ENCODE results near the gene KRTAP10-12.

Gene KRTAP10-12

GRCh38 chr21:44699502-44700001, 2.6 kb downstream of the KRTAP10-12 start:
- no peak for DNase-seq (ENCODE audit: low spot score)

- no peak for DNase-seq (ENCODE audit: low spot score)
Measured at GRCh38 chr21:44700101-44701022, 3.4 kb downstream of the KRTAP10-12 start.

DNA sequence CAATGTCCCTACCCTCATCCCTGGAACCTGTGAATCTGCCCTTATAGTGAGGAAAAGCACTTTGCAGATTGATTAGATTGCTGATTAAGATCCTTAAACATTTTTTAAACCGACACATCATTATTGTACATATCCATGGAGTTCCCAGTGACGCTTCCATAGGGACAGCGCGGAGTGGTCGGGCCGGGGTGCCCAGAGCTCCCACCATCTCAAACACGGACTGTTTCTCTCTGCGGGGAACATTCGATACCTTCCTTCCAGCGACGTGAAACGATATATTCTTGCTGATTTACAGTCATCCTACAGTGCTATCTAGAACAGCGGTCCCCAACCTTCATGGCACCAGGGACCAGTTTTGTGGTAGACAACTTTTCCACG, 4.0 kb downstream of the KRTAP10-12 start:
- no peak for DNase-seq (ENCODE audit: low spot score)

- no peak for DNase-seq (ENCODE audit: low spot score)
Measured at GRCh38 chr21:44701541-44701940, 4.6 kb downstream of the KRTAP10-12 start.

- DNase-seq (ENCODE audit: low spot score): no peak
Measured at GRCh38 chr21:44702111-44702972, 5.4 kb downstream of the KRTAP10-12 start.

GRCh38 chr21:44702973-44703730, 6.2 kb downstream of the KRTAP10-12 start:
- no peak for DNase-seq (ENCODE audit: low spot score)

GRCh38 chr21:44703731-44704635, 7.0 kb downstream of the KRTAP10-12 start:
- no peak for DNase-seq (ENCODE audit: low spot score)

- DNase-seq (ENCODE audit: low spot score): no peak
Measured at GRCh38 chr21:44704636-44705001, 7.6 kb downstream of the KRTAP10-12 start.

- no peak for DNase-seq (ENCODE audit: low spot score)
Measured at GRCh38 chr21:44706026-44706705, 9.2 kb downstream of the KRTAP10-12 start.

GRCh38 chr21:44706706-44707581, 10.0 kb downstream of the KRTAP10-12 start:
- DNase-seq (ENCODE audit: low spot score): no peak

DNA sequence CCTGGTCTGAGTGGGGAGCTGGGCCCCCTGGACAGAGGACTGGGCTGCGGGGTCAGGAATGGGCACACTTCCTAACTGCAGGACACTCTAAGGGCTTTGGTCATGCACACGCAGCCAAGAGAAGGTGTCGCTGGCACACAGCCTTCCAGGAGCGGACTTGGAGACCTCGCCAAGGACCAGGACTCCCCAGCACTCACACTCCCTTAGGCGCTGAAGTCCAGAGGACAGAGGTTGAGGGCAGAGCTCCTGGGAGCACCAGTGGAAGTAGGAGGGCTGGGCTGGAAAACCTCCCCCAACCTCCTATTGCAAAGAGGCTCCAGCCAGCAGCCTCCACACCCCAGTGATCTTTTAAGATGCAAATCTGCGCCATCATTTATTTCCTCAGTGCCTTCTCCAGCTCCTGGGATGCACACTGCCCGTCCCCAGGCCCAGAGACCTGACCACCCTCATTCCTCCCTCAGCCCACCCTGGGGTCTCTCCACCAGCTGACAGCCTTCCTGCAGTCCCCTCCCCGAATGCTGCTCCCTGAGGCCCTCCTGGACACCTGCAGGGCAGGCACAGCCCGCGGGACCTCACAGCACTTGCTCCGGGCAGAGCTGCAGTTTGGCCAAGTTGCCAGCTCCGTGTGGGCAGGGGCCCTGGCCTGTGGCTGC, 11.4 kb downstream of the KRTAP10-12 start:
- no peak for DNase-seq (ENCODE audit: low spot score)

DNA sequence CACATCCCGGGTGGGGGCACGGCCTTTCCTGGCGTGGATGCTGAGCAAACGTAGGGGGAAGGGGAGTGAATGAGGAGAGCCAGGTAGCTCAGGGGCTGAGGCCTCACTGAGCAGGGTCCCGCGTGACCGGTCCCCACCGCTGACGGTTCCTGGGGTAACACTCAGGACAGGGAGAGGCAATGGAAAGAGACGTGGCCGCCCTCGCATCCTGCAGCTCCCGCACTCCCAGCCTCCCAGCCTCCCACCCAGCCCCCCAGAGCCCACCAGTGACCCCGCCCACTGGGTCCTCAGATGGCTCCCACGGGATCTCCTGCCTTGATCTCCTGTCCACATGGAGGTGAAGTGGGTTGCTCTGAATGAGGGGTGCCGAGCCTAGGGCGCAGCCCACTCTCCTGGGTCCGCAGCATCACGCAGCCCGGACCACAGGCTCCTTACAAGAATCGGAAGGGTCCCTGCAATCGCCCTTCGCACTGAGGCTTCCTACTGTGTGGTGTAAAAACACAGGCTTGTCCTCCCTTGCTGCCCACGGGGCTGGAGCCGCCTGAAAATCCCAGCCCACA, 12.0 kb downstream of the KRTAP10-12 start:
- DNase-seq (ENCODE audit: low spot score): no peak

DNA sequence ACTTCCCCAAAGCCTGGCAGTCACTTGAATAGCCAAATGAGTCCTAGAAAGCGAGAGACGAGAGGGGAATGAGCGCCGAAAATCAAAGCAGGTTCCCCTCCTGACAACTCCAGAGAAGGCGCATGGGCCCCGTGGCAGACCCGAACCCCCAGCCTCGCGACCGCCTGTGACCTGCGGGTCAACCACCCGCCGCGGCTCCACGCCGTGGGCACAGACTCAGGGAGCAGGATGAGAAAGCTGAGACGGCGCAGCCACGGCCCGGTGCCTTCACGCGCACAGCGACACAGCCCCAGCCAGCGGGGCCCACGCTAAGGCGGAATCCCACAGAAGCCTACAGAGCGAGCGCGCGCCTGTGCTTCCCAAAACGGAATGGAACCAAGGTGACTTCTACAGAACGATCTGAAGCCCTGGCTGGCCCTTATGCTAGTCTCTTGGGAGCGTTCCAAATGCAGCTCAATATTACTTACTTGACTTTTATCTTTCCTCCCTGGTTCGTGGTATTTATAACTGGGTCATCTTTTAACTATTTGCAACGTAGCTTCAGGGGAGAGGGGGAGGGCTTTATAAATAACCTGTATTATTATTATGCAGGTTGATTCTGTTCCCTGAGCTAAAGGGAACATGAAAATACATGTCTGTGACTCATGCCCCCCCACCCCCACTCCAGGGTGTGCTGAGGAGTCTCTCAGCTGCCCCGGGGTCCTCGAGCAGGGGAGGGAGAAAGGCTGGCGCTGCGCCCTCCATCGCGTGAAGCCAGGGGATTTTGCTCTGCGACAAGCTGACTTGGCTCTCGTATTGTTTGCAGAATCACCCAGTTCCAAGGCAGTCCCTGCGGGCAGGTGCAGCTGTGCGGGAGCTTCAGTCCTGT, 12.7 kb downstream of the KRTAP10-12 start:
- no peak for DNase-seq (ENCODE audit: low spot score)

- DNase-seq (ENCODE audit: low spot score): no peak
Measured at GRCh38 chr21:44710294-44710665, 13.3 kb downstream of the KRTAP10-12 start.

GRCh38 chr21:44710756-44711326, 13.9 kb downstream of the KRTAP10-12 start:
- no peak for DNase-seq (ENCODE audit: low spot score)

- DNase-seq (ENCODE audit: low spot score): no peak
Measured at GRCh38 chr21:44711327-44712202, 14.6 kb downstream of the KRTAP10-12 start, which contains the start of gene TSPEAR. Gene TSPEAR, minus strand, starts transcription at chr21:44711572. Its CDS starts 58 bp downstream, at chr21:44711514.
